A673 (cell line): ENCODE data around the gene PBX1. TPM values are rescaled to one million over a fixed set of nuclear protein-coding genes. Genes with fewer than 3 reads are reported as not detected.

ENCODE experiments used
- BruUV-seq: library from RNA; stranded (reverse); fragments of 400-500 nt; replicated peaks from 2 replicates; lab custom pipeline; 2021; lab: Mats Ljungman, UMichigan
- CTCF ChIA-PET: fragments of 300-600 bp; sonication (Branson Sonifier 250); formaldehyde crosslinking; loops from one replicate; lab custom pipeline; 2022; ENCODE audit warnings: antibody characterized with exemption; lab: Charles Lee
- POLR2A ChIA-PET: fragments of 300-600 bp; sonication (Branson Sonifier 250); formaldehyde crosslinking; loops from one replicate; lab custom pipeline; 2022; ENCODE audit warnings: antibody characterized with exemption; ENCODE audit not compliant: low non-redundant PET; lab: Charles Lee
- DNase-seq: peaks from one replicate; pipeline ENCODE4 v3.0.0-alpha.2; 2015; ENCODE audit warnings: low spot score
- H3K27ac ChIP-seq: fragments of 200-600 bp; sonication (generic); 2 replicates; pipeline ENCODE4 v1.5.1; 2016; ENCODE audit warnings: mixed run types, low read depth, mild to moderate bottlenecking, mixed read lengths, antibody characterized with exemption, low read length; ENCODE audit not compliant: poor library complexity, severe bottlenecking
- H3K27me3 ChIP-seq: fragments of 200-600 bp; sonication (generic); replicated peaks from 2 replicates; pipeline ENCODE4 v1.6.1; 2017; ENCODE audit warnings: mixed run types, low read depth, mild to moderate bottlenecking, mixed read lengths, antibody characterized with exemption, low read length; ENCODE audit not compliant: insufficient read depth, poor library complexity
- H3K36me3 ChIP-seq: fragments of 200-600 bp; sonication (generic); 2 replicates; pipeline ENCODE4 v1.6.1; 2016; ENCODE audit warnings: mixed run types, mild to moderate bottlenecking, mixed read lengths, antibody characterized with exemption, low read length; ENCODE audit not compliant: insufficient read depth, poor library complexity, severe bottlenecking
- H3K4me1 ChIP-seq: fragments of 200-600 bp; sonication (generic); 2 replicates; pipeline ENCODE4 v1.6.1; 2017; ENCODE audit warnings: mixed run types, mild to moderate bottlenecking, mixed read lengths, antibody characterized with exemption, low read length; ENCODE audit not compliant: insufficient read depth, poor library complexity, severe bottlenecking
- H3K4me3 ChIP-seq: fragments of 200-600 bp; sonication (generic); 2 replicates; pipeline ENCODE4 v1.5.1; 2016; ENCODE audit warnings: low read depth, mixed run types, mild to moderate bottlenecking, mixed read lengths, low read length; ENCODE audit not compliant: poor library complexity, severe bottlenecking
- H3K9me3 ChIP-seq: fragments of 200-600 bp; sonication (generic); 2 replicates; pipeline ENCODE4 v1.6.1; 2016; ENCODE audit warnings: mixed run types, low read depth, mild to moderate bottlenecking, mixed read lengths, antibody characterized with exemption, low read length; ENCODE audit not compliant: poor library complexity, severe bottlenecking
- CTCF ChIP-seq: fragments of 300-800, 200-600 bp; sonication (generic); conservative IDR thresholded peaks from 2 replicates; pipeline ENCODE4 v1.5.1; 2017; ENCODE audit warnings: low read depth, mild to moderate bottlenecking, antibody characterized with exemption, low read length, moderate library complexity, mixed read lengths
- EZH2 ChIP-seq: fragments of 200-600 bp; sonication (generic); IDR thresholded peaks from 2 replicates; pipeline ENCODE4 v1.6.1; 2017; ENCODE audit warnings: borderline replicate concordance, low read depth, mild to moderate bottlenecking, mixed read lengths, antibody characterized with exemption, low read length; ENCODE audit not compliant: poor library complexity, severe bottlenecking
- intact Hi-C: fragments of 100-400 bp; cut with micrococcal nuclease; formaldehyde crosslinking; loops from one replicate; pipeline ENCODE4 v1.10.0; 2022; ENCODE audit not compliant: unreplicated experiment
- total RNA-seq: library from RNA; stranded (reverse); gene quantifications from 2 replicates; pipeline ENCODE4 v1.2.3, GENCODE V29; 2021

Gene PBX1
- total RNA-seq, 1 experiment from 2014 or later, result 51.5 TPM

GRCh38 chr1:164846731-164847691 is 288.0 kb downstream of the PBX1 start:
- peak; percentile 24 for DNase-seq
- Histone ChIP-seq H3K4me1 (no peaks in the 10 kb centered on the region), H3K4me3 (no peak overlapping the region), H3K36me3 (no peaks in the 10 kb centered on the region), H3K27me3 (no peaks in the 10 kb centered on the region), H3K27ac (no peak overlapping the region), H3K9me3 (no peaks in the 10 kb centered on the region)
- CTCF ChIA-PET, result interaction anchor here (0.6 kb wide), 1 partner anchor 1128 kb away, joined by 4 read pairs; no protein-coding TSS in a partner anchor
- TF ChIP-seq CTCF, result no peak
- TF ChIP-seq EZH2, result no peak
- POLR2A ChIA-PET, result no interaction called here
- intact Hi-C loops, result no loop called here
- BruUV-seq, result TSS peak; percentile 10

- Histone ChIP-seq H3K4me3 (no peak overlapping the region), H3K27me3 (no peaks in the 10 kb centered on the region), H3K36me3 (no peaks in the 10 kb centered on the region), H3K4me1 (peaks cover 3% of the 10 kb centered on the region), H3K27ac (no peak overlapping the region), H3K9me3 (no peaks in the 10 kb centered on the region)
- ChIA-PET CTCF (no interaction called here), POLR2A (no interaction called here)
- DNase-seq, result no peak
- TF ChIP-seq CTCF (no peak), EZH2 (no peak)
- intact Hi-C loops, result no loop called here
- no TSS peak for BruUV-seq
Observed at GRCh38 chr1:164853146-164853545, 294.2 kb downstream of the PBX1 start.

GRCh38 chr1:164855716-164856329 is 296.8 kb downstream of the PBX1 start:
- BruUV-seq, result no TSS peak
- CTCF ChIA-PET, result no interaction called here
- intact Hi-C loops, result no loop called here
- Histone ChIP-seq H3K27me3 (no peaks in the 10 kb centered on the region), H3K36me3 (no peaks in the 10 kb centered on the region), H3K9me3 (no peaks in the 10 kb centered on the region), H3K4me3 (no peak overlapping the region), H3K27ac (no peak overlapping the region), H3K4me1 (peaks cover 6% of the 10 kb centered on the region)
- no peak for DNase-seq
- POLR2A ChIA-PET, result no interaction called here
- TF ChIP-seq EZH2 (no peak), CTCF (no peak)
